Ovary (tissue), 3 donors: Measurements from ENCODE around the gene DIDO1.

Experiments
- CTCF ChIP-seq, 3 donors: fragments of 450-650 bp in 2 of 3; fragments of 200-600 bp in 1 of 3; IDR thresholded peaks; one replicate each; pipeline versions ENCODE4 v1.5.1 to v1.8.0; 2016 to 2022; ENCODE audit warnings: antibody characterized with exemption in 3 of 3, mild to moderate bottlenecking in 1 of 3
- POLR2A ChIP-seq: fragments of 450-650 bp; IDR thresholded peaks from one replicate; pipeline ENCODE4 v1.6.1; 2017; ENCODE audit warnings: antibody characterized with exemption, mild to moderate bottlenecking, moderate library complexity
- donor health status: DM: no; HTN: no; CAD: no.

- TF ChIP-seq CTCF (IDR thresholded peaks at IDR 0.05) (no peak), POLR2A (no peak)
These were observed 12.0 kb upstream of the DIDO1 start, which contains the start of gene GID8 for GRCh38 chr20:62938105-62938888.
